ENCODE data around the gene ZBTB16.

The ZBTB16 gene

DNA sequence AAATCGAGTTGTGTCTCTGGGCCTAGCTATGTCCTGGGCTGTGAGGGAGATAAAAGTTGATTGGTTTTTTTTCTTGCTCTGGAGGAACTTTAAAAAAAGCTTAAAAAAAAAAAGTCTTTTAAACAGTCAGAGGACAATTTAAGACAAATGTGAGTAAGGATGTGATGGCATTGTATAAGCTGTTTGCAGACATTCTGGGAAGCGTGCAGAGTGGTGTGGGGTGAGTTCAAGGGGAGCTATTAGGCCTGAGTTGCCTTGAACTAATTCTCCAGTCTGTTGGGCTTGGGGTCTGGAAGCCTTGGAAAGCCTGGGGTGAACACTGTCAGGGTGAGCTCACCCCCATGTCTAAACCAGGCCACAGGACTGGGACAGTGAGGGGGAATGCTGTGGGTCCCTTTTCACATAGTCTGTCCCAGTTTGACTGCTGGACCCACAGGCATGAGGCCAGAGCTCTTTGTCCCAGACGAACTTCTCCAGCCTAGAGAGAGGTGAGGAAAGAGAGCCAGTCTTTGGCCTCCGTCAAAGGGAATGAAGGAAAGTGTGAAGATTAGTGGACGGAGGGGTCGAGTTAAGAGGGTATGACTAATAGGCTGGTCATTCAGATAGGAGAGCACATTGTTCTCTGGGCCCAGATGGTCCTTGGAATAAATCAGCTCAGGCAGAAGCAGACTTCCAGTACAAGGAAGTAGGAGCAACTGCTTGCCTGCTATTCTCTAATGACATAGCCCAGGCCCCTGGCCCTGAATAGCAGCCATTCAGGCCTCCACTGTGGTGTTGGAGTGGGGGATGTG is 160.2 kb downstream of the ZBTB16 start:
- Histone ChIP-seq H3K9ac (ENCODE audit: low read depth, low read length) (no peak overlapping the region), H3K9me3 (ENCODE audit: control insufficient read depth, insufficient read depth, low read length) (no peaks in the 10 kb centered on the region), H3K4me3 (ENCODE audit: low read depth, low read length) (no peak overlapping the region), H3K36me3 (ENCODE audit: control insufficient read depth, insufficient read depth, low read length) (no peaks in the 10 kb centered on the region), H3K27me3 (ENCODE audit: control insufficient read depth, insufficient read depth, low read length) (no peaks in the 10 kb centered on the region), H3K27ac (ENCODE audit: low read depth, low read length) (no peak overlapping the region), H3K4me1 (ENCODE audit: control insufficient read depth, insufficient read depth, low read length) (no peaks in the 10 kb centered on the region)

DNA sequence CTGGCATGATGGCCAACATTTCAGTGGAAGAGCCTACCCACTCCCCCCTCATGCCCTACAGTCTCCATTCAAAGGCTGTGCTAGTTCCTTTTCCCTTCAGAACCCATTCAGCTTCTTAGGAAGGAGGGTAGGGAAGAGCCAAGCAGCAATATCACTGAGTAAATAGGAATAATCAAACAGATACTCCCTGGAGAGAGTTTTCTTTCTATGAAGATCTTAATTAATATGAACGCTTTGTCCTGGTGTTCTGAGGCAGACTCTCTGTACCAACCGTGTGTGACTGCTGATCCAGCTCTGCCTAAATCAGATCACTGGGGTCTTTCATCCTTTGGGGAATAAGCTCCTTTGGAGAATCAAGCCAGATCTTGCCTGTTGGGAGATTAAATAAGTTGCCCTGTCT is 161.5 kb downstream of the ZBTB16 start:
- no peaks in the 10 kb centered on the region for H3K27me3 ChIP-seq (ENCODE audit: control insufficient read depth, insufficient read depth, low read length)

DNA sequence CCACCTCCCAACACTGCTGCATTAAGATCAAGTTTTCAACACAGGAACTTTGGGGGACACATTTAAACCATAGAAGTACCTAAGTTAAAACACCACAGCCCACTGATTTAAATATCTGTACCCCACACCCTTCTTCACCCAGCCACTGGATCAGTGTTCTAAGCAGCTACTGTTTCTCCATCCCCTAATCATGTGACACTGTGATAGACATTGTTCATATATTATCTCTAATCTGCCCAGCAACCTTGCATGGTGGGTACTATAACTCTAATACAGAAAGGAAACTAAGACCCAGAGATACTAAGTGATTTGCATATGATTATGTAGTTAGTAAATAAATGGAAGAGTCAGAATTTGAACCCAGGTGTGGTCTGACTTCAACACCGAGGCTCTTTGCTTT is 166.2 kb downstream of the ZBTB16 start:
- no peaks in the 10 kb centered on the region for H3K36me3 ChIP-seq (ENCODE audit: control insufficient read depth, insufficient read depth, low read length)
- no peak overlapping the region for H3K4me3 ChIP-seq (ENCODE audit: low read depth, low read length)
- no peaks in the 10 kb centered on the region for H3K27me3 ChIP-seq (ENCODE audit: control insufficient read depth, insufficient read depth, low read length)
- peaks cover 3% of the 10 kb centered on the region; the same call in 1 of the 2 replicates for H3K4me1 ChIP-seq (ENCODE audit: control insufficient read depth, insufficient read depth, low read length)
- H3K9me3 ChIP-seq (ENCODE audit: control insufficient read depth, insufficient read depth, low read length), result no peaks in the 10 kb centered on the region
- no peak overlapping the region for H3K9ac ChIP-seq (ENCODE audit: low read depth, low read length)
- H3K27ac ChIP-seq (ENCODE audit: low read depth, low read length), result no peak overlapping the region

More for the DNA sequence above, 161.5 kb downstream of the ZBTB16 start:
- Histone ChIP-seq H3K9ac (ENCODE audit: low read depth, low read length) (no peak overlapping the region), H3K36me3 (ENCODE audit: control insufficient read depth, insufficient read depth, low read length) (no peaks in the 10 kb centered on the region), H3K4me3 (ENCODE audit: low read depth, low read length) (no peak overlapping the region), H3K9me3 (ENCODE audit: control insufficient read depth, insufficient read depth, low read length) (no peaks in the 10 kb centered on the region), H3K27ac (ENCODE audit: low read depth, low read length) (no peak overlapping the region), H3K4me1 (ENCODE audit: control insufficient read depth, insufficient read depth, low read length) (no peaks in the 10 kb centered on the region)

DNA sequence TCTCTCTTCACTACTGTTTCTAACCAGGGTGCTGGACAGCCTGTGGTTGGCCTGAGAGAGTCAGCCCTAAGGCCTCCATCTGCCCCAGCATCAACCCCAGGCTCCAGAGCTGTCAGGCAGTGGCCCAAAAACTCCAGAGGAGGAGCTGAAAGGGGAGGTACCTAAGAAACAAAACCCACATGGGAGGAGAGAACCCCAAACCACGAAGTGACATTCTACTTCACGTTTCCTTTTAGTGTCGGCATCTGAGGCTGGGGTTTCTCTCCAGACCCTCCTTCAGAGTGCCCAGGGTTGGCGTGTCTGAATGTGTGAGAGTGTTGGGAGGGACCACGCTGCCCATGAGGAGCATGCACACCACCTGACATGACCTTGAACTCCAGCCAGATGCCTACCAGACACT is 166.8 kb downstream of the ZBTB16 start:
- Histone ChIP-seq H3K9ac (ENCODE audit: low read depth, low read length) (no peak overlapping the region), H3K36me3 (ENCODE audit: control insufficient read depth, insufficient read depth, low read length) (no peaks in the 10 kb centered on the region), H3K4me1 (ENCODE audit: control insufficient read depth, insufficient read depth, low read length) (peaks cover 3% of the 10 kb centered on the region; the same call in 1 of the 2 replicates), H3K4me3 (ENCODE audit: low read depth, low read length) (no peak overlapping the region), H3K27me3 (ENCODE audit: control insufficient read depth, insufficient read depth, low read length) (no peaks in the 10 kb centered on the region), H3K9me3 (ENCODE audit: control insufficient read depth, insufficient read depth, low read length) (no peaks in the 10 kb centered on the region), H3K27ac (ENCODE audit: low read depth, low read length) (no peak overlapping the region)

DNA sequence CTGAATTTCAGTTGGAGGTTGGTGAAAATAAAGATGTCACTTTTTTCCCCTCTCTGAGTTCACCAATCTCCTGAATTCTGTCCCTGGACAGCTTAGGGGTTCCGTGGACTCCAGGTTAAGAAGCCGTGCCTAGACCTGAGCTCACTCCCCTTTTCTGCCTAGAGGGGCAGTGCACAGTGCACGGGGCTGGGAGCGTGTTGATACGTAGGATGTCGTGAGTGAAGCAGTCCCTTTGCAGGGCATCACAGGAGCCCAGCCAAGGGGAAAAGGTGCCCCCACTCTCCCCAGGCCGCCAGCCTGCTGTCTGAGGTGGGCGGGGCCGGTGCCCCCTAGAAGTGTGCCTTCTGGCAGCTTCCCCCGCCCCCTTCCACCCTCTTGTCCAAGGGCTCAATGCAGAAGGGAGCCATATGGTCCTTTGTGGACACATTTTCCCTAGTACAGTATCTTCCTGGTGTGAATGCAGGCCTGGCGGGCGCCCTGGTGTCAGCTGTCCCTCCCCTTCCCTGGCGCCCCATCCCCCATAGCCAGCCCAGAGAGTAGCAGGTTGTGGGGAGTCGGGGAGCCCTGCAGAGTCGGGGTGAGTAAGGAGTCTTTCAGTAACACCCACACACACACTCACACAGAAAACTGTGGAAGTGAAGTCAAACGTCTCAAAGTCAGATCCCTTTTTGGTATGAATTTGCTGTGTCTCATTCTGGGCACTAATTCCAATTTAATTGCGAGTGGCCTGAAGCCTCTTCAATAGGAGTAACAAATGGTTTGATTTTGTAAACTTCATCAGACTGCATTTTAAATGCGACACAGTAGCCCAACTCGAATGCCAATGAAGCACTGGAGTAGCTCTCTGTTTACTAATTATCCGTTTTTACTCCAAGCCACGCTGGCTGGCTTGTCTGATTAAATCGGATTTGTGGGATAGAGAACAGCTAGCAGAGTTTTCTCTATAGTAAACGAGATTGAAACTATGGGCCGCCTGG is 169.2 kb downstream of the ZBTB16 start:
- no peak overlapping the region for H3K4me3 ChIP-seq (ENCODE audit: low read depth, low read length)
- no peaks in the 10 kb centered on the region for H3K9me3 ChIP-seq (ENCODE audit: control insufficient read depth, insufficient read depth, low read length)
- no peak overlapping the region for H3K27ac ChIP-seq (ENCODE audit: low read depth, low read length)
- H3K4me1 ChIP-seq (ENCODE audit: control insufficient read depth, insufficient read depth, low read length), result peaks cover 6% of the 10 kb centered on the region
- H3K9ac ChIP-seq (ENCODE audit: low read depth, low read length), result no peak overlapping the region
- H3K27me3 ChIP-seq (ENCODE audit: control insufficient read depth, insufficient read depth, low read length), result no peaks in the 10 kb centered on the region
- no peaks in the 10 kb centered on the region for H3K36me3 ChIP-seq (ENCODE audit: control insufficient read depth, insufficient read depth, low read length)

DNA sequence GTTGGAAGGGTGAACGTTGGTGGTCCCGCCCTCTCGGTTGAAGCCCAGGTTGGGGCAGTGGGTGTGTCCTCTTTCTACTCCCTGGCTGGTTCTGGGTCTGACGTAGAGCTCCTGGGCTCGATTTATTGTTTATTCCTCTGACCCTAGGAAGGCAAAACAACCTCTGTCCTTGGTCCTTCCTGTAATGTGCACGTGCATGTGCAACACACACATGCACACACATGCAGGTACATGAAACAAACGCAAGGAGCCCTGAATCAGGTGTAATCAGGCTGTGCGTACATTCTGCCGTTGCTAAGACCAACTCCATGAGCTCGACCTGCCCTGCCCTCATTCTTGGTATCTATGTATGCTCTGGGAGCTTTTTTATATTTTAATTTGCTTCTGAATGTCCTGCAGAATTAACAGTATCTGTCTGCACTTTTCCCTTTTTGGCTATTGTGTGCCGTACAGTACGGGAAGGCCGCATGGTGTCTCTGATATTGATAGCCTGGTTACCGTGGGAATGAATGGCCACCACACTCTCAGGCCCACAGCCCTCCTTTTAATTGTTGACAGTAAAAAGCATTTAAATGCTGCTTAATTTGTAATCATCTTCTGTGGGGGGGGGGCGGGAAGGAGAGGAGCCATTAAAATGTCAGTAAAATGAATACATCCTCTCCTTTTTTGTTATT is 170.7 kb downstream of the ZBTB16 start:
- Histone ChIP-seq H3K36me3 (ENCODE audit: control insufficient read depth, insufficient read depth, low read length) (no peaks in the 10 kb centered on the region), H3K27me3 (ENCODE audit: control insufficient read depth, insufficient read depth, low read length) (peaks cover 4% of the 10 kb centered on the region; the same call in 1 of the 2 replicates), H3K4me1 (ENCODE audit: control insufficient read depth, insufficient read depth, low read length) (peaks cover 11% of the 10 kb centered on the region), H3K9me3 (ENCODE audit: control insufficient read depth, insufficient read depth, low read length) (no peaks in the 10 kb centered on the region), H3K9ac (ENCODE audit: low read depth, low read length) (no peak overlapping the region), H3K4me3 (ENCODE audit: low read depth, low read length) (no peak overlapping the region), H3K27ac (ENCODE audit: low read depth, low read length) (no peak overlapping the region)

DNA sequence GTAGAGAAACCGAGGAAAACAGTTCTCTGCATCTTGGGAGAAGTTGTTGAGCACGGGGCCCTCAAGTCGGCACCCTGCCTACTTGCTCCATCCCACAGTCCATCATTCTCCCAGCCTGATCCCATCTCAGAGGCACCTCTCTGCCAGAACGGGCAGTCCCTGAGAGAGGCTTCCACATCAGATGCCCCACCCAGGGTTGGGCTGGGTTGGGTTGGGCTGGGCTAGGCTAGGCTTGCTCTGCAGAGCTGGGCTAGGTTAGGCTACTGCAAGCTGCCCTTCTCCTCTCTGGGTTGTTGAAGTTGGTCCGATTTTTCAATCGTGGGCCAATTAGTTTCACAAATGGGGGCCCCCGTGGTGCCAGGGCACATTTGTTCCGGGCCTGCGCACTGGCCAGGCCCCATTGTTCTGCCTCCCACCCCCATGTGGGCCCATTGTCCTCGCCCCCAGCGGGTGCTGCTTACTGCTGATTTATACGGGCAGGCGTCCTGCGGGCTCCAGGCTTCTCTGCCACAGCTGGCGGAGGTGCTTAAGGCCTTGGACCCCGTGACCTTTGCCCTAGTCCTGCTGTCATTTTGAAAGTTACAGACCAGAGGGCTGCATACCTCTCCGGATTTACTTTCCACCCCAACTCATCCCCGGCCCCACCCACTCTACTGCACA is 173.0 kb downstream of the ZBTB16 start:
- Histone ChIP-seq H3K4me3 (ENCODE audit: low read depth, low read length) (no peak overlapping the region), H3K9me3 (ENCODE audit: control insufficient read depth, insufficient read depth, low read length) (no peaks in the 10 kb centered on the region), H3K27me3 (ENCODE audit: control insufficient read depth, insufficient read depth, low read length) (peaks cover 4% of the 10 kb centered on the region; the same call in 1 of the 2 replicates), H3K9ac (ENCODE audit: low read depth, low read length) (no peak overlapping the region), H3K36me3 (ENCODE audit: control insufficient read depth, insufficient read depth, low read length) (no peaks in the 10 kb centered on the region), H3K4me1 (ENCODE audit: control insufficient read depth, insufficient read depth, low read length) (peaks cover 11% of the 10 kb centered on the region), H3K27ac (ENCODE audit: low read depth, low read length) (no peak overlapping the region)

DNA sequence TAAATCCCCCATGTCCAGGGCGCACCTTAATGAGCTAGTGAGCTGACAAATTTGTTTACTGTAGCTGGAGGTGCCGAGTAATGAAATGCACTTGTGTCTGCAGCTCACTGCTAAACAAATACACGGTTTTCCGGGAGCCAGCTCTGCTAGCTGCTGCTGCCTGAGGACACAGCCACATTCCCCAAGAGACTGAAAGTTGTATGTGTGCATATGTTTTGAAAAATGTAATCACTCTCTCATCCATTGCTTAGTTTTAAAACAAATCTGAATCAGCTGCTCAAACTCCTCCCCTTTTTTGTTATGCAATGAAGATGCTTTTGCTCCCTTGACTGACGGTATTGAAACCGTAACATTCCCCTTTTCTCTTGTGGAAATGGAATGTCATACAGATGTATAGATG is 174.2 kb downstream of the ZBTB16 start:
- no peak overlapping the region for H3K4me3 ChIP-seq (ENCODE audit: low read depth, low read length)
- H3K27ac ChIP-seq (ENCODE audit: low read depth, low read length), result no peak overlapping the region
- peaks cover 11% of the 10 kb centered on the region for H3K4me1 ChIP-seq (ENCODE audit: control insufficient read depth, insufficient read depth, low read length)
- H3K36me3 ChIP-seq (ENCODE audit: control insufficient read depth, insufficient read depth, low read length), result no peaks in the 10 kb centered on the region
- no peaks in the 10 kb centered on the region for H3K9me3 ChIP-seq (ENCODE audit: control insufficient read depth, insufficient read depth, low read length)
- no peak overlapping the region for H3K9ac ChIP-seq (ENCODE audit: low read depth, low read length)
- H3K27me3 ChIP-seq (ENCODE audit: control insufficient read depth, insufficient read depth, low read length), result peaks cover 4% of the 10 kb centered on the region; the same call in 1 of the 2 replicates

DNA sequence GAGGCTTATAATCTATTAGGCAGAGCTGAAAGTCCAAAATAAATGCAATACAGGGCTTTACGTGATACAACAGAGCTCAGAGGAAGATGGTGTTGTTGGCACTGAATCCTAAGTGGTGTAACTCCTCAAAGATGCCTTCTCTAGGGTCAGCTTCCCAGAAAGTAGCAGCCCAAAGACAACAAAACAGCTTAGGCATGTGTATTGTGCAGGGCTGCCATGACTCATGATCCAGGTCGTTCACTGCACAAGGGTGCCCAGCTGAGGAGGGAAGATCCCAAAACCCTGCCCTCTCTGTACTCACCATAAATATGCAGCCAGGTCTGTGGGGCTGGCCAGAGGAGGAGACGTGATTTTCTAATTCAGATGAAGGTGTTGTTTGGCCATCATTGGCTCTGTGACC is 177.3 kb downstream of the ZBTB16 start:
- H3K4me3 ChIP-seq (ENCODE audit: low read depth, low read length), result no peak overlapping the region
- no peaks in the 10 kb centered on the region for H3K9me3 ChIP-seq (ENCODE audit: control insufficient read depth, insufficient read depth, low read length)

More for the DNA sequence above, 177.3 kb downstream of the ZBTB16 start:
- H3K4me1 ChIP-seq (ENCODE audit: control insufficient read depth, insufficient read depth, low read length), result peaks cover 8% of the 10 kb centered on the region; the same call in 1 of the 2 replicates
- H3K27ac ChIP-seq (ENCODE audit: low read depth, low read length), result no peak overlapping the region
- peaks cover 4% of the 10 kb centered on the region; the same call in 1 of the 2 replicates for H3K27me3 ChIP-seq (ENCODE audit: control insufficient read depth, insufficient read depth, low read length)
- H3K36me3 ChIP-seq (ENCODE audit: control insufficient read depth, insufficient read depth, low read length), result no peaks in the 10 kb centered on the region
- no peak overlapping the region for H3K9ac ChIP-seq (ENCODE audit: low read depth, low read length)
